ENCODE results near the gene CFAP97D2.

GRCh38 chr13:114146173-114146572 lies 32.9 kb upstream of the CFAP97D2 start:
- TF ChIP-seq CTCF (IDR thresholded peaks at IDR 0.05) (no peak), POLR2A (IDR thresholded peaks at IDR 0.05) (no peak)

All from thyroid gland (tissue), 4 donors.